HCT116 (cell line): Measurements from ENCODE around the gene RAP1GAP2.

Experiments
- EGR1 ChIP-seq: IDR thresholded peaks from 2 replicates; pipeline ENCODE4 v1.6.1; 2012; ENCODE audit warnings: low read depth
- EZH2 ChIP-seq: fragments of 200-600 bp; sonication (generic); IDR thresholded peaks from 2 replicates; pipeline ENCODE4 v1.6.1; 2017; ENCODE audit warnings: antibody characterized with exemption, mixed run types
- POLR2A ChIP-seq: IDR thresholded peaks from 2 replicates; pipeline ENCODE4 v1.7.0; 2011; ENCODE audit warnings: borderline replicate concordance; ENCODE audit not compliant: insufficient read depth, insufficient read length; ENCODE audit errors: extremely low read depth
- POLR2AphosphoS5 ChIP-seq: IDR thresholded peaks from 2 replicates; pipeline ENCODE4 v1.6.1; 2011; ENCODE audit warnings: mild to moderate bottlenecking, low read depth, low read length, moderate library complexity
- TCF7L2 ChIP-seq: IDR thresholded peaks from 2 replicates; pipeline ENCODE4 v1.7.0; 2011; ENCODE audit warnings: borderline replicate concordance, inconsistent platforms; ENCODE audit not compliant: insufficient read depth, insufficient read length; ENCODE audit errors: extremely low read depth
- TF ChIP-seq, protein P1 (sequence below), 3 experiments: fragments of 200-600 bp in 1 of 3; sonication (generic) in 1 of 3; IDR thresholded peaks in 2 of 3; conservative IDR thresholded peaks in 1 of 3; 2 replicates each; pipeline ENCODE4 v1.5.1; 2012 to 2017; ENCODE audit warnings: low read depth in 2 of 3, low read length in 2 of 3, antibody characterized with exemption in 1 of 3, borderline replicate concordance in 1 of 3, control low read depth in 1 of 3, mild to moderate bottlenecking in 1 of 3, mixed read lengths in 1 of 3, mixed run types in 1 of 3, moderate library complexity in 1 of 3; ENCODE audit not compliant: insufficient read depth in 1 of 3

DNA sequence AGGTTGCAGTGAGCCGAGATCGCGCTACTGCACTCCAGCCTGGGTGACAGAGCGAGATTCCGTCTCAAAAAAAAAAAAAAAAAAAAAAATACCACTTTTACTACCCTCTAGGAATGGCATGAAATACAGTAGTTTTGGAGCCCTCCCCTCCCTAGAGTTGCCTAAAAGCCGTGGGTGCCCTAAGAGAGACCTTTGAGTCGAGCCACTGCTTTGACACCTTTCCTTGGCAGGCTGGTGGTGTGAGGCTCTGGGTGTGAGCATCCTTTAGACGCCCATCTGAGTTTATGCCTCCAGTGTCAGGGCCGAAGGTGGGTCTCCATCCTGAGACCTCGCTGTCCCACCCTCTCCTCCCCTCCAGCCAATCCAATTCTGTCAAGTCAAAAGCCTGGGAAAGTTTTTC, 46.2 kb downstream of the RAP1GAP2 start:
- TF ChIP-seq, protein P1, sequence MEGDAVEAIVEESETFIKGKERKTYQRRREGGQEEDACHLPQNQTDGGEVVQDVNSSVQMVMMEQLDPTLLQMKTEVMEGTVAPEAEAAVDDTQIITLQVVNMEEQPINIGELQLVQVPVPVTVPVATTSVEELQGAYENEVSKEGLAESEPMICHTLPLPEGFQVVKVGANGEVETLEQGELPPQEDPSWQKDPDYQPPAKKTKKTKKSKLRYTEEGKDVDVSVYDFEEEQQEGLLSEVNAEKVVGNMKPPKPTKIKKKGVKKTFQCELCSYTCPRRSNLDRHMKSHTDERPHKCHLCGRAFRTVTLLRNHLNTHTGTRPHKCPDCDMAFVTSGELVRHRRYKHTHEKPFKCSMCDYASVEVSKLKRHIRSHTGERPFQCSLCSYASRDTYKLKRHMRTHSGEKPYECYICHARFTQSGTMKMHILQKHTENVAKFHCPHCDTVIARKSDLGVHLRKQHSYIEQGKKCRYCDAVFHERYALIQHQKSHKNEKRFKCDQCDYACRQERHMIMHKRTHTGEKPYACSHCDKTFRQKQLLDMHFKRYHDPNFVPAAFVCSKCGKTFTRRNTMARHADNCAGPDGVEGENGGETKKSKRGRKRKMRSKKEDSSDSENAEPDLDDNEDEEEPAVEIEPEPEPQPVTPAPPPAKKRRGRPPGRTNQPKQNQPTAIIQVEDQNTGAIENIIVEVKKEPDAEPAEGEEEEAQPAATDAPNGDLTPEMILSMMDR (IDR thresholded peaks at IDR 0.05 in 2 of 3, conservative IDR thresholded peaks at IDR 0.05 in 1 of 3; ENCODE audit: borderline replicate concordance in 1 of 3, insufficient read depth in 1 of 3, low read depth in 2 of 3, low read length in 2 of 3) = no peak
- TF ChIP-seq POLR2A = no peak
- no peak for TF ChIP-seq EZH2
- TF ChIP-seq TCF7L2 = no peak
- TF ChIP-seq POLR2AphosphoS5 = no peak
- TF ChIP-seq EGR1 = no peak
